CD14-positive monocyte (primary cell): ENCODE data around the gene MUC13. TPM values are rescaled to one million over a fixed set of nuclear protein-coding genes. Genes with fewer than 3 reads are reported as not detected.

Source experiments
- DNase-seq, 3 donors: peaks; one replicate each; pipeline ENCODE4 v3.0.0-alpha.2; 2011 to 2022
- H2AFZ ChIP-seq: 2 replicates; pipeline ENCODE4 v1.6.0; 2012; ENCODE audit warnings: mild to moderate bottlenecking, low read depth, low read length, inconsistent platforms; ENCODE audit not compliant: insufficient read depth, poor library complexity, severe bottlenecking
- H3K27ac ChIP-seq, 2 donors: 1 replicate in 1 of 2; 2 replicates in 1 of 2; pipeline ENCODE4 v1.5.1; 2012 to 2013; ENCODE audit warnings: low read length in 2 of 2, control low read depth in 1 of 2, inconsistent platforms in 1 of 2, low read depth in 1 of 2, mild to moderate bottlenecking in 1 of 2
- H3K27me3 ChIP-seq, 2 donors: one replicate each; pipeline versions ENCODE4 v1.6.0 to v1.6.1; 2011 to 2013; ENCODE audit warnings: low read length in 2 of 2; ENCODE audit not compliant: control insufficient read depth in 2 of 2, insufficient read depth in 2 of 2
- H3K36me3 ChIP-seq, 2 donors: replicated peaks in 1 of 2; 1 replicate in 1 of 2; 2 replicates in 1 of 2; pipeline versions ENCODE4 v1.5.1 to v1.6.1; 2012 to 2013; ENCODE audit warnings: low read length in 2 of 2, control low read depth in 1 of 2, inconsistent platforms in 1 of 2, mild to moderate bottlenecking in 1 of 2; ENCODE audit not compliant: insufficient read depth in 2 of 2, control insufficient read depth in 1 of 2
- H3K4me1 ChIP-seq, 2 donors: 1 replicate in 1 of 2; 2 replicates in 1 of 2; pipeline versions ENCODE4 v1.5.1 to v1.6.1; 2012 to 2013; ENCODE audit warnings: low read length in 2 of 2, control low read depth in 1 of 2, inconsistent platforms in 1 of 2, mild to moderate bottlenecking in 1 of 2, moderate library complexity in 1 of 2; ENCODE audit not compliant: insufficient read depth in 2 of 2, control insufficient read depth in 1 of 2
- H3K4me2 ChIP-seq: replicated peaks from 2 replicates; pipeline ENCODE3; 2012; ENCODE audit warnings: low read length, moderate library complexity, mild to moderate bottlenecking; ENCODE audit not compliant: poor library complexity, severe bottlenecking; ENCODE audit errors: extremely low read depth
- H3K4me3 ChIP-seq, 3 experiments: fragments of 200-600 bp in 1 of 3; sonication (generic) in 1 of 3; replicated peaks in 1 of 3; 1 replicate in 2 of 3; 2 replicates in 1 of 3; pipeline ENCODE4 v1.5.1; 2011 to 2013; ENCODE audit warnings: low read length in 3 of 3, mild to moderate bottlenecking in 3 of 3, control low read depth in 2 of 3, low read depth in 2 of 3, inconsistent platforms in 1 of 3, moderate library complexity in 1 of 3
- H3K79me2 ChIP-seq: 2 replicates; pipeline ENCODE4 v1.6.0; 2012; ENCODE audit warnings: mild to moderate bottlenecking, control low read depth, inconsistent platforms, low read length, moderate library complexity; ENCODE audit not compliant: insufficient read depth
- H3K9ac ChIP-seq: 2 replicates; pipeline ENCODE4 v1.6.0; 2017; ENCODE audit warnings: low read length, mild to moderate bottlenecking; ENCODE audit not compliant: insufficient read depth, poor library complexity, severe bottlenecking
- H3K9me3 ChIP-seq, 2 donors: replicated peaks in 1 of 2; 1 replicate in 1 of 2; 2 replicates in 1 of 2; pipeline versions ENCODE4 v1.5.1 to v1.6.1; 2012 to 2013; ENCODE audit warnings: low read length in 2 of 2, control low read depth in 1 of 2; ENCODE audit not compliant: control insufficient read depth in 1 of 2, insufficient read depth in 1 of 2
- H4K20me1 ChIP-seq: 2 replicates; pipeline ENCODE4 v1.6.0; 2012; ENCODE audit warnings: mild to moderate bottlenecking, low read length, control low read depth, moderate library complexity; ENCODE audit not compliant: insufficient read depth
- H3K27ac Mint-ChIP-seq, 7 donors: one replicate each; pipeline ENCODE4 v1.8.0; 2020; ENCODE audit warnings: mild to moderate bottlenecking in 7 of 7, mixed read lengths in 7 of 7, moderate library complexity in 6 of 7, inconsistent platforms in 2 of 7
- H3K27me3 Mint-ChIP-seq, 3 donors: one replicate each; pipeline ENCODE4 v1.8.0; 2021 to 2022; ENCODE audit warnings: low read depth in 3 of 3, mild to moderate bottlenecking in 3 of 3, mixed read lengths in 3 of 3, moderate library complexity in 3 of 3, inconsistent platforms in 1 of 3
- H3K36me3 Mint-ChIP-seq, 2 donors: one replicate each; pipeline ENCODE4 v1.8.0; 2020; ENCODE audit warnings: mixed read lengths in 2 of 2, inconsistent platforms in 1 of 2, mild to moderate bottlenecking in 1 of 2
- H3K4me1 Mint-ChIP-seq: one replicate; pipeline ENCODE4 v1.8.0; 2020; ENCODE audit warnings: mild to moderate bottlenecking, mixed read lengths
- H3K4me3 Mint-ChIP-seq, 2 donors: one replicate each; pipeline ENCODE4 v1.8.0; 2020; ENCODE audit warnings: mild to moderate bottlenecking in 2 of 2, mixed read lengths in 2 of 2, moderate library complexity in 1 of 2
- H3K9me3 Mint-ChIP-seq, 7 donors: one replicate each; pipeline ENCODE4 v1.8.0; 2020 to 2022; ENCODE audit warnings: mixed read lengths in 7 of 7, mild to moderate bottlenecking in 6 of 7, moderate library complexity in 6 of 7, inconsistent platforms in 2 of 7
- CTCF ChIP-seq: fragments of 200-600 bp; IDR thresholded peaks from one replicate; pipeline ENCODE4 v1.8.0; 2022; ENCODE audit warnings: antibody characterized with exemption, mild to moderate bottlenecking
- WGBS: methylation state at CpG from one replicate; pipeline ENCODE4 v1.1.5; 2013; ENCODE audit warnings: missing lambda C conversion rate; ENCODE audit not compliant: insufficient coverage; 5-methylcytosine and 5-hydroxymethylcytosine counted together
- intact Hi-C, 2 donors: fragments of 100-400 bp; cut with micrococcal nuclease; formaldehyde crosslinking; loops; one replicate each; pipeline versions ENCODE4 v1.15.0 to v1.15.1; 2023
- polyA plus RNA-seq, 3 donors: library from polyadenylated mRNA; depleted of rRNA in 1 of 3; unstranded in 2 of 3; stranded (reverse) in 1 of 3; fragments of 300-500 nt in 2 of 3; fragments of >200 nt in 1 of 3; fragmentation: Illumina TruSeq in 2 of 3; gene quantifications; 1 replicate in 2 of 3; 2 replicates in 1 of 3; pipeline ENCODE4 v1.2.3, GENCODE V29; 2012 to 2021

Gene MUC13
- polyA plus RNA-seq, 3 donors: not detected

DNA sequence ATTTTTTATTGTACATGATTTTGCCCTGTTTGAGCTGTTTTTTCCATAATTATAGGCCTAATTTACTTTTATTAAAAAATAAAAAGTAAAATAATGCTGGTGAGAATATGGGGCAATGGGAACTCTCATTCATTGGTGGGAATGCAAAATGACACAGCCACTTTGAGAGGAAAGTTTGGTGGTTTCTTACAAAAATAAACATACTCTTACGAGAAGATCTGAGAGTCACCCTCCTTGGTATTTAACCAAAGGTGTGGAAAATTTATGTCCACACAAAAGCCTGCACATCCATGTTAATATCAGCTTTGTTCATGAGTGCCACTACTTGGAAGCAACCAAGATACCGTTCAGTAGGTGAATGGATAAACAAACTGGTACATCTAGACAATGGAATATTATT lies 9.8 kb downstream of the MUC13 start:
- H3K27ac ChIP-seq: no peak overlapping the region
- intact Hi-C loops: loop anchor here (5.0 to 10.0 kb wide), 2 partner anchors 510 to 513 kb away; no protein-coding TSS in a partner anchor
- H3K36me3 ChIP-seq: no peaks in the 10 kb centered on the region
- H3K4me2 ChIP-seq: no peak overlapping the region
- Mint-ChIP-seq H3K27ac (no peak overlapping the region), H3K4me3 (no peak overlapping the region), H3K4me1 (peaks cover 14% of the 10 kb centered on the region), H3K9me3 (peaks cover 0 to 2% (median 0%) of the 10 kb centered on the region in 7 donors), H3K27me3 (peaks cover 0 to 2% (median 0%) of the 10 kb centered on the region in 3 donors), H3K36me3 (no peaks in the 10 kb centered on the region)
- H3K9ac ChIP-seq: no peak overlapping the region
- H3K27me3 ChIP-seq: no peaks in the 10 kb centered on the region
- H3K79me2 ChIP-seq: no peaks in the 10 kb centered on the region
- WGBS: no CpG with 5 or more reads among the region's 2 CpGs
- no peak overlapping the region for H3K4me3 ChIP-seq
- peaks cover 15 to 18% of the 10 kb centered on the region in 2 donors for H3K4me1 ChIP-seq
- DNase-seq: no peak
- TF ChIP-seq CTCF: no peak
- H4K20me1 ChIP-seq: no peaks in the 10 kb centered on the region
- no peaks in the 10 kb centered on the region for H3K9me3 ChIP-seq
- H2AFZ ChIP-seq: no peak overlapping the region

GRCh38 chr3:124923833-124924232 lies 10.7 kb downstream of the MUC13 start:
- no peak overlapping the region for H2AFZ ChIP-seq
- H3K27me3 Mint-ChIP-seq: peaks cover 0 to 2% (median 0%) of the 10 kb centered on the region in 3 donors
- intact Hi-C loops: loop anchor here in 1 of 2 donors (10.0 kb wide), 1 partner anchor 511 kb away; no protein-coding TSS in a partner anchor

More at GRCh38 chr3:124923833-124924232, 10.7 kb downstream of the MUC13 start:
- no peaks in the 10 kb centered on the region for H4K20me1 ChIP-seq
- TF ChIP-seq CTCF: no peak
- Mint-ChIP-seq H3K4me1 (peaks cover 14% of the 10 kb centered on the region), H3K4me3 (no peak overlapping the region), H3K36me3 (no peaks in the 10 kb centered on the region), H3K27ac (no peak overlapping the region), H3K9me3 (peaks cover 0 to 2% (median 0%) of the 10 kb centered on the region in 7 donors)
- H3K4me1 ChIP-seq: peaks cover 15 to 18% of the 10 kb centered on the region in 2 donors
- H3K4me2 ChIP-seq: no peak overlapping the region
- DNase-seq: no peak
- no peaks in the 10 kb centered on the region for H3K9me3 ChIP-seq
- H3K4me3 ChIP-seq: no peak overlapping the region
- H3K27ac ChIP-seq: no peak overlapping the region
- no peaks in the 10 kb centered on the region for H3K36me3 ChIP-seq
- H3K9ac ChIP-seq: no peak overlapping the region
- no peaks in the 10 kb centered on the region for H3K27me3 ChIP-seq
- no peaks in the 10 kb centered on the region for H3K79me2 ChIP-seq
